Type B pancreatic cell (in vitro differentiated cells): ENCODE data around the gene OVCH1. TPM values are rescaled to one million over a fixed set of nuclear protein-coding genes. Genes with fewer than 3 reads are reported as not detected.

ENCODE experiments used
- DNase-seq: peaks from one replicate; pipeline ENCODE4 v3.0.0; 2021; ENCODE audit warnings: mixed read lengths; ENCODE audit not compliant: unreplicated experiment; ENCODE audit errors: extremely low spot score
- H3K27ac Mint-ChIP-seq: 2 replicates; pipeline ENCODE4 v1.8.0; 2021; ENCODE audit warnings: mild to moderate bottlenecking, mixed read lengths
- H3K27me3 Mint-ChIP-seq: 2 replicates; pipeline ENCODE4 v1.8.0; 2021; ENCODE audit warnings: mixed read lengths
- H3K36me3 Mint-ChIP-seq: 2 replicates; pipeline ENCODE4 v1.8.0; 2021; ENCODE audit warnings: mixed read lengths
- H3K4me1 Mint-ChIP-seq: one replicate; pipeline ENCODE4 v1.8.0; 2021; ENCODE audit warnings: mixed read lengths; ENCODE audit not compliant: unreplicated experiment
- H3K4me3 Mint-ChIP-seq: 2 replicates; pipeline ENCODE4 v1.8.0; 2021; ENCODE audit warnings: mild to moderate bottlenecking, mixed read lengths
- H3K9me3 Mint-ChIP-seq: 2 replicates; pipeline ENCODE4 v1.8.0; 2021; ENCODE audit warnings: mixed read lengths
- total RNA-seq: library from RNA; stranded (reverse); gene quantifications from 2 replicates; pipeline ENCODE4 v1.2.1, GENCODE V29; 2021; ENCODE audit warnings: low replicate concordance
- TF ChIP-seq, protein P1 (sequence below): fragments of 200-600 bp; sonication (generic); conservative IDR thresholded peaks from 2 replicates; pipeline ENCODE4 v1.5.0; 2021; ENCODE audit warnings: antibody characterized with exemption, mild to moderate bottlenecking

The OVCH1 gene
- total RNA-seq, 1 donor from 2014 or later = 1.0 TPM

DNA sequence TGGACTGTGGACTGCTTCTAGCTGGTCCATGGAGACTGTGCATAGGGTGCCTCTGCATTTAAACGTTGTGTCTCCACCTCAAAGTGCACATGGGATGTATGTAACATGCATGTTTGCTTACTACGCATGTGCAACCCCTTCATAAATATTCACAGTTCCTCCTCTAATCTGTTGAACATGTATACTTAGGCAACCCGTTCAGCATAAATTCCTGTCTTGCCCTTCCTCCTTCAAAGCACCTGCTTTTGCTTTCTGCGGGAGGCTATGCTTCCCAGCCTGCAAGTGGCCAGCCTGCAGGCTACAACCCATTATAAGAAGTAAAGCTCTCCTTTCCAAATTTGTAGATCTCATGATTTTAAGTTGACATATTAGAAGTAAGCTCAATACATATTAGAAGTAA, 33.0 kb upstream of the OVCH1 start:
- H3K4me1 Mint-ChIP-seq = no peaks in the 10 kb centered on the region
- TF ChIP-seq, protein P1, sequence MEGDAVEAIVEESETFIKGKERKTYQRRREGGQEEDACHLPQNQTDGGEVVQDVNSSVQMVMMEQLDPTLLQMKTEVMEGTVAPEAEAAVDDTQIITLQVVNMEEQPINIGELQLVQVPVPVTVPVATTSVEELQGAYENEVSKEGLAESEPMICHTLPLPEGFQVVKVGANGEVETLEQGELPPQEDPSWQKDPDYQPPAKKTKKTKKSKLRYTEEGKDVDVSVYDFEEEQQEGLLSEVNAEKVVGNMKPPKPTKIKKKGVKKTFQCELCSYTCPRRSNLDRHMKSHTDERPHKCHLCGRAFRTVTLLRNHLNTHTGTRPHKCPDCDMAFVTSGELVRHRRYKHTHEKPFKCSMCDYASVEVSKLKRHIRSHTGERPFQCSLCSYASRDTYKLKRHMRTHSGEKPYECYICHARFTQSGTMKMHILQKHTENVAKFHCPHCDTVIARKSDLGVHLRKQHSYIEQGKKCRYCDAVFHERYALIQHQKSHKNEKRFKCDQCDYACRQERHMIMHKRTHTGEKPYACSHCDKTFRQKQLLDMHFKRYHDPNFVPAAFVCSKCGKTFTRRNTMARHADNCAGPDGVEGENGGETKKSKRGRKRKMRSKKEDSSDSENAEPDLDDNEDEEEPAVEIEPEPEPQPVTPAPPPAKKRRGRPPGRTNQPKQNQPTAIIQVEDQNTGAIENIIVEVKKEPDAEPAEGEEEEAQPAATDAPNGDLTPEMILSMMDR = no peak
- H3K4me3 Mint-ChIP-seq = no peak overlapping the region
- no peaks in the 10 kb centered on the region for H3K27me3 Mint-ChIP-seq
- H3K27ac Mint-ChIP-seq = no peak overlapping the region
- H3K36me3 Mint-ChIP-seq = peaks cover 27% of the 10 kb centered on the region
- no peak for DNase-seq
- no peaks in the 10 kb centered on the region for H3K9me3 Mint-ChIP-seq

DNA sequence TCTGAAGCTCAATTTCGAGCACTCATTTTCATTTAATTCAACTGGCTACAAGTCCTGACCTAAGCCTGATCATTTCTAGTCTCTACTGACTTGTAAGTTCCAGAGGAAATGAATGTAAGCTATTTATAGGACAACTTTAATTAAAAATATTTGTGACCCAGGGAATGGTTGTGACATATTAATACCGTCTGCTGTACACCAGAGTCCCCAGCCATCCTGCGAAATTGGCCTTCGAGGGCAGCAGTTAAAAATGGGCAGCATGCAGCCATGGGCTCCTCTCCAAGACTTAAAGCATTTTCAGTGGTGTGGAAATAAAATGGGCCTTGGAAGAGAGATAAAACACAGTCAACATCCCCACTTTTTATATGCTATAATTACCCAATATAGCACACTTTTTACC, 30.7 kb upstream of the OVCH1 start:
- no peak overlapping the region for H3K4me3 Mint-ChIP-seq
- TF ChIP-seq, protein P1 = no peak
- no peaks in the 10 kb centered on the region for H3K4me1 Mint-ChIP-seq
- no peak for DNase-seq
- H3K27me3 Mint-ChIP-seq = no peaks in the 10 kb centered on the region
- H3K27ac Mint-ChIP-seq = no peak overlapping the region
- H3K36me3 Mint-ChIP-seq = peaks cover 24% of the 10 kb centered on the region
- no peaks in the 10 kb centered on the region for H3K9me3 Mint-ChIP-seq

DNA sequence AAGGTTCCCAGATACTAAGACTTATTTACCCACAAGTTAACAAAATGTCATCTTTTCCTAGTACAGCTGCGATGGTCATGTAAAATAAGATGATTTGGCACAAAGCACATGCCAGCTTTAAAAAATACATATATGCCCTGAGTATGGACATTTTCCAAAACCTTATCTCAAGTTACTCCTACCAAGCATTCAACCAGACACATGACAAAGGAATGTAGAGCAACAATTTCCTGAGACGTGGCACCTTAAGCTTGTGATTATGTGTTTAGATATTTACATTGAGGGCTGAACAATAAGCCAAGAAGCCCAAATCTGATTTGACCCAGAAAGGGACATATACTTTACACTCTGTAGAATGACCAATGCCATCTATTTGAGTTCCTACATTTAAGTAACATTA, 24.5 kb upstream of the OVCH1 start:
- TF ChIP-seq, protein P1 = no peak
- Mint-ChIP-seq H3K4me3 (no peak overlapping the region), H3K9me3 (no peaks in the 10 kb centered on the region), H3K36me3 (peaks cover 12% of the 10 kb centered on the region), H3K4me1 (no peaks in the 10 kb centered on the region), H3K27me3 (no peaks in the 10 kb centered on the region), H3K27ac (no peak overlapping the region)
- DNase-seq = no peak

DNA sequence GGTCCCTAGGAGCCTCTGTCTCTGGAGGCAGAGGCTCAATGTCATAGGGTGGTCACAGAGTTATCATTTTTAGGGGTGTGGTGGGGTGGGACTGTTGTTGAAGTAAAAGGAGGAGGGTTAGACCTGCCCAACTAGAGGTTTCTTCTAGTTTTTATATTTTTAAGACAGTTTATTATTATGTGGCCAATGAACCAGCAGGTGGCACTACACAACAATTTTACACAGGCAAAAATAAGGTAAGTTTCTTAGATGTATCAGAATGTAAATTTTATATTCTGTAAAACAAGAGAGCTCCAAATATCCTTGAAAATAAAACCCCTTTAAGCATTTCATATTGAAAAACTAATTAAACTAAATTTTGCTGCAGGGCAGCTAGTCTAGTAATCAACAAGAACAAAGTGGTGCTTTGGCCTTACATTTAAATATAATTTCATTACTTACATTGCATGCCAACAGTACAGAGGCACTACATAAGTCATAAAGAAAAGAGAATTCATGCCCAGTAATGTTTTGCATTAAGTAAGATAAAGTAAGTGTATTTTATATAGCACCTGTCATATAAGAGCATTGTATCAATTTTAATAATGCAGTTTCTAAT, 22.2 kb upstream of the OVCH1 start:
- Mint-ChIP-seq H3K36me3 (peaks cover 23% of the 10 kb centered on the region), H3K4me1 (no peaks in the 10 kb centered on the region), H3K27me3 (no peaks in the 10 kb centered on the region), H3K27ac (no peak overlapping the region), H3K4me3 (no peak overlapping the region), H3K9me3 (no peaks in the 10 kb centered on the region)
- no peak for DNase-seq
- TF ChIP-seq, protein P1 = peak; percentile 88

DNA sequence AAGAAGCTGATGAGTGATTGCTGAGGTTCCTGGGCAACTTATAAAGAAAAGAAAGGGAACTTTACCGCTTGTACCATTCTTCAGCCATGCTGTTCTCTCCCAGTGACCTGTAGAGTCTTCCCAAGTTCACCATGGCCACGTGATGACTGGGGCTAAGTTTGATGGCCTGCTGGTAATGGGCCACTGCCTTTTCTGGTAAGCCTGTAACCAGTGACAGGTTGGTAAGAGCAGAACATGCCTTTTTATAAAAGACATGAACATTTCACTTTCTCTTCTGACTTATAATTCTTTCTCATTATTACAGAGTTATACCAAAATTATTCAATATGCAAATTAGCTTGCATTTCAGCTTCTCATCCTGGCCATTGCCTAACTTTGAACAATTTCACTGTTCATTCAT, 20.9 kb upstream of the OVCH1 start:
- TF ChIP-seq, protein P1 = no peak
- no peaks in the 10 kb centered on the region for H3K4me1 Mint-ChIP-seq
- H3K27me3 Mint-ChIP-seq = no peaks in the 10 kb centered on the region
- H3K4me3 Mint-ChIP-seq = no peak overlapping the region
- H3K27ac Mint-ChIP-seq = no peak overlapping the region
- DNase-seq = no peak
- H3K9me3 Mint-ChIP-seq = no peaks in the 10 kb centered on the region
- peaks cover 32% of the 10 kb centered on the region for H3K36me3 Mint-ChIP-seq

DNA sequence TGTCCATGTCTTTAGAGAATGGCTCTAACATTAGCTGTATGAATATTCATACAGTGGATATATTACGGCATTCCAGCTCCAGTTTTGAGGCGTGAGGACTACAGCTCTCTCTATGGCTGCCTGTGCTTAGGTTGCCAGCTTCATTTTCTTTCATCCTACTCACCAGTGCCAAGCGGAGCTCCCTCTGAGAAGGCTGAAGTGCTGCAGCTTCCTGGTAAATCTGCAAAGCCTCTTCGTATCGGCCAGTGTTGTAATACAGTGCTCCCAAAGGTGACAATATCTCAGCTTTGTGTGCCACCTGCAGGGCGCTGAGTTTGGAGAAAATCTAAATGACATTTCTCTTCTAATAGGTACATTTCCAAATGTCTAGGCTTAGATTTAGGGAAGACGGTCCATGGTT, 19.8 kb upstream of the OVCH1 start:
- Mint-ChIP-seq H3K36me3 (peaks cover 36% of the 10 kb centered on the region), H3K9me3 (no peaks in the 10 kb centered on the region), H3K4me3 (no peak overlapping the region), H3K4me1 (no peaks in the 10 kb centered on the region), H3K27me3 (no peaks in the 10 kb centered on the region), H3K27ac (no peak overlapping the region)
- TF ChIP-seq, protein P1 = no peak
- DNase-seq = no peak
